NCI-H446 treated with DMSO at 0.1 percent for 48 hours (cell line): Measurements from ENCODE around the gene DSCAM.

Source experiments
- DNase-seq: peaks from one replicate; lab custom pipeline; 2025; lab: John Stamatoyannopoulos, UW

The DSCAM gene

DNA sequence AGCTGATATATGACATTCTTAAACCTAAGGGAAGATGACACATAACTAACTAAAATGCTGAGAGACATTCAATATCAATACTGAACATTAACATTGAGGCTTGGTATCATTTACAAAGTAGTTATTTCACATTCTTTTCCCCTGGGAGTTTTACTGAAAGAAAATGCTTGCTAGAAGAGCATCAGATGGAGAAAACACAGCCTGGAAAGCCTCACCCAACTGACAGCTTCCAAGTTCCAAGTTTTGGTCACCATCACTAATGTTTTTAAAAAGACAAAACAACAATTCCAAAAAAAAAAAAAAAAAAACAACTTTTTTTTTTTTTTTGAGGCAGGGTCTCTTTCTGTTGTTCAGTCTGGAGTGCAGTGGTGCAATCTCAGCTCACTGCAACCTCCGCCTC is 80.6 kb downstream of the DSCAM start:
- no peak for DNase-seq

DNA sequence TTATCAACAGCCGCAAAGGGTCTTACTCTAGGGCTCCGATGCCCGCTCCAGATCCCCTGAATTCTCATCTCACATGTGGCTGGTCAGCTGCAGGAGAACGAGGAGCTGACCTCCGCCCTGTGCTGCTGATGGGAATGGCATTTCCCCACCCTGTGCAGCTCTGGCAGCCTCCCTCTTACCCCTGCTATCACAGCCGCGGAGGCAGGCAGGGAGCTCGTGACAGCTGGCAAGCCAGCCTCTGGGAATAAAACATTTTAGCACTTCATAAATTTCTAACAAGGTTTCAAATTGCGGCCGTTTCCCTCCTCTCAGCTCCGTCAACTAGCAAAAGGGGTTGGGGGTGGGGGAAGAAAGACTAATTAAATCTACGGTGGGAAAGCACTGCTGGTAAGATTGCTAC is 81.1 kb downstream of the DSCAM start:
- peak; percentile 26 for DNase-seq

DNA sequence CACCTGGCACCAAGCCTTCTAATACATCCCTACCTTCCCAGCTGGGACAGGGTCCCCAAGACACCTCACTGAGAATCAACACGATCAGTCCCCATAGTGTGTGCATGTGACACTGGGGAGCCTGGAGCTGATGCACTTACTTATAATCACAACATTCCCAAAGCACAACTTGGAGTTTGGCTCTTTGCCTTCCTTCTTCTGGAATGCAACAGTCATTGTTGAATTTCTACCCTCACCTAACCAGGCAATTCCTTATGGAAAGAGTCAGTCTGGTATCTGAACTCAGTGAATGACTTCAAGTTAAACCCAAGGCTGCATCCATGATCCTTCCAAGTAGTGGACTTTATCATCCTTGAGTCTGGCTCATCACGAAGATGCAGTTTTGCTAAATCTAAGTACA is 86.1 kb downstream of the DSCAM start:
- no peak for DNase-seq

DNA sequence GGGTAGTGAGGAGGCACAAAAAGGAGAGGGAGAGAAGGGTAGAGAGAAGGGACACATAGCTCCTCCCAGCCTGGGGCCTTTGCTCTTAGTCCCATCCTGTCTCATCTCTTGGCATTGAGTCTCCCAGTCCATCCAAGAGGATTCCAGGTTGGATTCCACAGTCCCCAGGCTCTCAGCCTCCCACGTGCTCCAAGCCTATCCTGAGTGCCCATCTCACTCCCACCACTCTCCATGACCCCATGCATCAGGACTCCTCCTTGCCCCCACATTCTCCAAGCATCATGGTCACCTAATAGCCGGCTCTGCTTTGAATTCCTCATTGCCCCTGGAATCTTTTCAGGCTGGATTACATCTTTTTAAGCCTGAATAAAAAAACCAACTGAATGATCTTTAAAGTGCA is 87.9 kb downstream of the DSCAM start:
- no peak for DNase-seq

DNA sequence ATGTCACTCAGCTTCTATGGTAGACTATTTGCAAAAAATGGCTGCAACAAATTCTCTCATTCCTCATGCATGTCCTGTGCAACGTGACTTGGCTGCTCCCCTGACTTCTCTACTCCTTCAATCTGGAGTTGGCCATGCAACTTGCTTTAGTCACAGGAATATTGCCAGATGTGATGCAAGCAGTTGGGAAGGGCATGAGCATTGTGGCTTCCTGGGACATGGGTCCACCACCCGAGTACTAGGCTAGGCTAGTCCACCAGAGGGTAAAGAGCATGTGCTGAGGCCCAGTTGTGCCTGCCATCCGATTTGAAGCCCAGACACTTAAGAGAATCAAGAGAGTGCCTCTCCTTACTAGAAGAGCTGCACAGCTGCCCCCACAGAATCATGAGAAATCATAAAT is 89.6 kb downstream of the DSCAM start:
- no peak for DNase-seq

DNA sequence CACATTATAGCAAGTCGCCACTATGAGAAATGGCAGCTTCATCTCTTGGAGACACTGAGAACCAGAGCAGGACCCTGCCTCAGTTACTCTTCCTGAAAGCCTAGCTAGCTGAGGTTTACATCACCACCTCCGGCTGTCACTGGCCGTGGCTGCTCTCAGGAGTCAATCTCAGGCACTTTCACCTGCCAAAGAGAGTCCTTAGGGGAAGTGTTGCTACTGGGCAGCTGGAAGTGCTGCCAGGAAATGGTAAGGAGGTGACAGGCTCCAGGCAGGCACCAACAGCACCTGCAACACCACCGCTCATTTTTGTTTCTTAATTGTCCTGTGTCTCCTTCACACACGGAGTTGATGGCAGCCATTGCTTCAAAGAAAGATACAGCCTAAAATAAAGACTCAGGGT is 92.5 kb downstream of the DSCAM start:
- DNase-seq = no peak

DNA sequence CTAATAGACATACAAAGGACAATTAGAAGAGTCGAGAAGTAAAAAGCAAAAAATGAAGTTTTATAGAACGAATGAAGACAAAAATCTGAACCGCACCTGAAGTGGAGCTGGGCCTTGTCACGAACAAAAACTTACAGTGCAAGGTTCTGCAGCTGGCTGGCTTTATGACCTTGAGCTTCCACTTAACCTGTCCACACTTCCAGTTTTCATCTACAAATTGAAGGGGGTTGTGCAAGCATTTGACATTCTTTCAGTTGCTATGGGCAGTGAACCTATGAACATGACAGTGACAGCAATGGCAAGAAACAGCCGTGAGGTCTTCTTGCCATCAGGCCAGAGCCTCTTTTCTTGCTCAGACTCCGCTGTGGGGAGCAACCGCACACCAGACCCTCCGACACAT is 93.2 kb downstream of the DSCAM start:
- DNase-seq = no peak

DNA sequence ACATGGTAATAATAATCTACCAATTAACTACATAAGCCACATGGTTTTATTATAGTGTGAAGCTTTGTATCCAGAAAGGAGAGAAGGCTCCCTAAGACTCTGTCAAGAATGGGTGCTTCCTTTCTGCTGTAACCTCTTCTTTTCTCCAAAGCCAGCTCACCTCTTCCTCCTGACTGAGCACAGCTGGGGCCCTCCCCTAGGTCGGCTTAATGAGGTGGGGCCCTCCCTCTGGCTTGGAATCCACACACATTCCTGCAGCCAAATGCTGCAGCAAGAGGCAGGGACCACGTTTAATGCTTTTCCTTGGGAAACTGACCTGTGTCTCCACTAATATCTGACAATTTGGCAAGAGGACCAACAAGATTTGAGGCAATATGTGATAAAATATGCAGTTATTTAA is 94.8 kb downstream of the DSCAM start:
- DNase-seq = peak; percentile 6

DNA sequence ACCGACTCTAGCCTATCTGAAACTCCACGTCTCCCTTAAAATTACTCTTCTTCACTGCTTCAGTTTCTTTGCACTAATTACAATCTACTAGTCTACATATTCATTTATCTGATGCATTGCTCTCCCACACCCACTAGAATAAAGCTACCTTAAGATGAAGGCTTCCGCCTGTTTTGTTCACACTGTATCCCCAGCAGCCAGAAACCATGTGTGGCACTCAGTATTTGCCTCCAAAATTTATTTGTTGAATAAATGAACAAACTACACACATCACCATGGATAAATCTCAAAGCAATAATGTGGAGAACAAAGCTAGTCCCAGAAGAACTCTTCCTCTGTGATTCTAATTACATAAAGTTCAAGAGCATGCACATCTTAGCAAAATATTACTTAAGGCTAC is 95.7 kb downstream of the DSCAM start:
- no peak for DNase-seq

DNA sequence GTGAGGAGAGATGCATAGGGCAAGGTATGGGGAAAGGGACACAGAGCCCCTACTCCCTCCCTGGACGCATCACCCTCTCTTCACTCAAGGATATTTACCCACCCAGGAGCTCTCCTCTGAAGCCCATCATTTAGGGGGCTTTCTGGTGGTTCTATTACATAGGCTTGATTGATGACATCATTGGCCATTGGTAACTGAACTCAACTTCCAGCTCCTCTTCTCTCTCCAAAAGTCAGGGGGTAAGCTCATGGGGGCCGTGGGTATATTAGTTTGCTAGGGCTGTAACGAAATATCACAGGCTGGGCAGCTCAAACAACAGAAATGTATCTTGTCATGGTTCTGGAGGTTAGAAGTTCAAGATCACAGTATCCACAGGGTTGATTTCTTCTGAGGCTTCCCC is 110.8 kb downstream of the DSCAM start:
- DNase-seq = no peak

DNA sequence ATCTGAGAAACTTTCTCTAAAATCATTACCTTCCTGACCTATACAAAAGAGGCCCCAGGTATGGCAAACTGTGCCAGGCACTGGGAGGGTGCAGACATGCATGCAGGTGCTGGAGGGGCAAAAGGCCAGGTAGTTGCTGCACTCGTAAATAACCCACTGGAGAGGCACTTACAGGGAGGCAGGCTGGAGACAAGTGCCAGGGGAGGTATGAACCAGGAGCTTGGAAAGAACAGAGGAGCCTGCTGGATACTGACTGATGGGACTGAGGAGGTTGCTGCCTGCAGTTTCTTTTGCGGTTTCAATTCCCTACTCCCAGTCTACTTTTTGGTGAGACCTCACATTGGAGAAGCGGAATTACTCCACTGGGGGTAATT is 113.9 kb downstream of the DSCAM start:
- no peak for DNase-seq

DNA sequence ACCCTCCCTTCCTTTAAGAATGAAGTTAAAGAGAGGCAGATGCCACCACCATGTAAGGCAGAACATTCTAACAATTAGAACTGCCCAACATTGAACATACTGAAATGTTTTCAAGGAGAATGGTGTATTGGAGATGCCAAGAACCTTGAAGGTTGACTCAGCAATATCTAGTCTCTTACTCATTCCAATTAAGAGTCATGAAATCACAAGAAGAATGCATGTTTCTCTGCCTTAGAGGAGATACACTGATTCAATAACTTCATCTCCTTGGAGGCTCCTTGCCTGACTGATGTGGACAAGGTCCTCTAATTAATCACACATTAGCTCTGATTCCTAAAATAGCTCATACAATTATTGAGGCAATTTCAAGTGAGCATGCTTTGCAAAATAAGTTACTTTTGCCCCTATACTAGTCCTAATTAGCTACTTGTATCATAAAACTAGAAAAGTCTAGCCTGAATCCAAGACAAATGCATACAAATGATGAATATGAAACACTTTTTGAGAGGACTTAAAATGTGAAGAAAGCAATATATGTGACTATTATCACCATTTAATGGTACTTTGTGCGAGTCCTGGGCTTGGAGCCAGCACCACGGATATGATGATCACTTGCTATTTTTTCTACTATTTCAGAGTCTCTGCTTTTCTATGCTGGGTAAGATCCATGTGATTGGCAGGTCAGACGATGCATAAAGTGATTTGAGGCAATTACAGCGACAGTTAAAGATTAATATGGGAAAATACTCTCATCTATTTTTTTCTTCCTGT is 114.5 kb downstream of the DSCAM start:
- DNase-seq = peak; percentile 27

DNA sequence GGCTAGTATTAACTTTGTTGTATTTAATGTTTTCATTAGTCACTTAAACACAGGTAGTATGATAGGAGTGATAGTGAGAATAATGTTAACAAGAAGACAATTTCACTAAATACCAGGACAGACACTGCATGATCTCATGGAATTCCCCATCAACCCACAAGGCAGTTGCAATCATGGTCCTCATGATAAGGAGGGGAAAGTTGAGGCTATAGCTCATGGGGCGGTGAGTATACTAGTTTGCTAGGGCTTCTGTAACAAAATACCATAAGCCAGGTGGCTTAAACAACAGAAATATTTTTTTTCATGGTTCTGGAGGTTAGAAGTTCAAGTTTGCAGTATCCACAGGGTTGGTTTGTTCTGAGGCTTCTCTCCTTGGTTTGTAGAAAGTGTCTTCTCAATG is 115.8 kb downstream of the DSCAM start:
- no peak for DNase-seq

DNA sequence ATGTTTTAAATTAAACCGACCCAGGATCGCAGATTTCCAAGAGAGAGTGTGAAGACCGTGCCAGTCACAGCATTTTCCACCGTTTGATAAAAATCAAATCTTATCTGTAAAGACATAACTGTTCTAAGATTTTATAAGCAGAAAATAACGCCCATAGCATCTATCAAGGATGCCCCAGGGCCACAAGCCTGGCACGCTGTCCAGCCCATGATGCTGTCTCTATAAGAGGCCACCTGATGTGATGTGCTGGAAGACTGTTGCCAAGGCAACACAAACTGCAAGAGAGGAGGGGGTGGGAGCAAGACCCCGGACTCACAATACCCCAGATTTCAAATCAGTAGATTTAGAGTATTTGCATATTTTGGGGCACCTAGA is 116.5 kb downstream of the DSCAM start:
- no peak for DNase-seq

DNA sequence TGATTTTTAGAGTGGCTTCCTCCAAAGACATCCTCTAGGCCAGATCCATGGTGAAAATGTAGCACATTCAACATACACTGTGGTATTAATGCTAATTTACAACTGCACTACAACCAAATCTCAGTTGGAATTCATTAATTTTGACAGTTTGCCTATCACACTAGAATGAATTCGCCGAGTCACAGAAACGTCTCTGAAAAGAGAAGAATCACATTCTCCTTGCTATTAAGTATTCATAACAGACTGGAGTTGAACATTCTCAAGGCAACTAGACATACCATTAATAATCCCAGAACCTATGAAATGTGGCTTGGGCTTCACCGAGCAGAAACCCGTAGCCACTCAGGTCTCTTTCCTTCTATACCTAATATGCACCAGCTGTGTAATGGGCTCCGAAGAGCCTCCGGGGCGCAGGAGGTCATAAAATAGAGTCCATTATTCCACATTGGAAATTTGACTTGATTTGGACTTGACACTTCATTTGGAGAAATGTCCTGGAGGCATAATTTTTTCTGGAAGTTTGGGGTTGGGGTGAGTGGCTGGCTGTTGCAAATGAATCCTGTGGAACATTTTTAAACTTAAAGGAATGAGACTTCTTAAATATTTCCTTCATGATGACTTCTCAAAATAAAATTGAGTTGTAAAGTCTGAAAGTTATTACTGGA is 117.1 kb downstream of the DSCAM start:
- DNase-seq = no peak

DNA sequence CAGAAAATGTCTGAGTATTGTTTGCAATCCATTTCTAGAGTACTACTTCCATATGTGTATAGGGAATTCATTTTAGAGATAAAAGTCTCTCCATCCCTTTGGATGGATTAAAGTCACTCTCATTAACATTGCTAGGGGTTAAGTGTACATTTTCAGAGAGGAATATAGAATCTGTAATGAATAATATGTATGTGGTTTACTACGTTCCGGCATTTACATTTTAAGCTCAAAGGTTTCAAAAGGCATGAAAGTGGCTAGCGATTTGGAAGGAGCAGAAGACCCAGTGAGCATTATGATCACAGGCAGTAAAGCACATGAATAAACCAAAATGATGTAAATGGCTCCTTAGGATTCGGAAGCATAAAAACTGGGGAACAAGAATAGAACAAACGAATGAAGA is 123.0 kb downstream of the DSCAM start:
- no peak for DNase-seq

DNA sequence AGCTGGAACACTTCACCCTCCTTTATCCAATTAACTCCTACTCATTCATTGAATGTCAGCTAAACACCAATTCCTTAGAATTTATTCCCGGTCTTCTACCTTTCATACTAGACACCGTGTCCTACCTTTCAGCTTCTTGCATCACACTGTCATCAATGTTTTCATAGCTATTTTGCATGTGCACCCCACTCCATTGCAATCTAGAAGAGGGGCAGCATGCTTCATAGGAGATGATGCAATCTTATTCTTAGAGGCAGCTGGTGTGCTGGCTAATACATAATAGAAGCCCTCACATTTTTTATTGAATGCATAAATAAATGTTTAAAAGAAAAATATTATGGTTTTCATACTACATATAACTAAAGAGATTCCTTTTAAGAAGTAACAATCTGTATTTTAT is 123.6 kb downstream of the DSCAM start:
- DNase-seq = no peak

DNA sequence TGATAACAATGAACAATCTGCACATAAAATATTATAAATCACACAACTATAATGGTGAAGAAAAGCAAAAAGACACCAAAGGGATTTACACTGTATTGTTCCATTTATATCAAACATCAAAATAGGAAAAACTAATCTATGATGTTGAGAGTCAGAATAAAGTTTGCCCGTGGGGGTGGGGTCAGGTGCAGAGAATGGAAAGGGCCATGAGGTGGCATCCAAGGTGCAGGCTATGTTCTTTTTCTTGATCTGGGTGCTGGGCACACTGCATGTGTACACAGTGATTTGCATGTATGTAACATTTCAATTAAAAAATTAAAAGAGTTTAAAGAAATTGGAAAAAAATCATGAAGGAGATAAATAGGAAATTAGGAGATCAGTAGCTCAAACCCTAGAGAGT is 127.3 kb downstream of the DSCAM start:
- DNase-seq = no peak

DNA sequence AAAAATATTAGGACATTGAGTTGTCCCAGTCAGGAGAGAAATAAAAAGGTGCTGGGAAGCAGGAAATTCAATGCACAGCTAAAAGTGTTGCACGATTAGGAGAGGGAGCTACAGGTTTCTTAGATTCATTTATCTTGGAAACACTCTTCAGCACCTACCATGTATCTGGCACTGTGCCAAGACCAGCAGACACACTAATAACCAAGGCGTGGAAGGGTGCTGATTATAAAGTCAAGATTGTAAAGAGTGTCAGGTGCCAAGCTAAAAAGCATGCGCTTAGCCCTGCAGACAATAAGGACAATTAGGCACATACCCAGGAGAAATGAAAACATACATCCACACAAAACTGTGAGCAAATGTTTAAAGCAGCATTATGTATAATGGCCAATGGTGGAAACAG is 129.9 kb downstream of the DSCAM start:
- DNase-seq = peak; percentile 30

DNA sequence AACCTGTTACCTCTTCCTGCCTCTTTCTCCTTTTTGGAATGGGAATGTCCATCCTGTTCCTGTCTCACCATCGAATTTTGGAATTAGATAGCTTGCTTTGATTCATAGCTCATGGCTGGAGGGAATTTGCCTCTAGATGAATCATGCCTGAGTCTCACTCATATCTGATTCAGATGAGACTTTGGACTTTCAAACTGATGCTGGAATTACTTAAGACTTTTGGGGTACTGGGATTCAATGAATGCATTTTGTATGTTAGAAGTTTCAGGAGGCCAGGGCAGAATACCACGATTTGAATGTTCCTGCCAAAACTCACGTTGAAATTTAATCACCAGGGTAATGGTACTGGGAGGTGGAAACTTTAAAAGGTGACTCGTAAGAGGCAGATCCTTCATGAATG is 132.4 kb downstream of the DSCAM start:
- DNase-seq = no peak

DNA sequence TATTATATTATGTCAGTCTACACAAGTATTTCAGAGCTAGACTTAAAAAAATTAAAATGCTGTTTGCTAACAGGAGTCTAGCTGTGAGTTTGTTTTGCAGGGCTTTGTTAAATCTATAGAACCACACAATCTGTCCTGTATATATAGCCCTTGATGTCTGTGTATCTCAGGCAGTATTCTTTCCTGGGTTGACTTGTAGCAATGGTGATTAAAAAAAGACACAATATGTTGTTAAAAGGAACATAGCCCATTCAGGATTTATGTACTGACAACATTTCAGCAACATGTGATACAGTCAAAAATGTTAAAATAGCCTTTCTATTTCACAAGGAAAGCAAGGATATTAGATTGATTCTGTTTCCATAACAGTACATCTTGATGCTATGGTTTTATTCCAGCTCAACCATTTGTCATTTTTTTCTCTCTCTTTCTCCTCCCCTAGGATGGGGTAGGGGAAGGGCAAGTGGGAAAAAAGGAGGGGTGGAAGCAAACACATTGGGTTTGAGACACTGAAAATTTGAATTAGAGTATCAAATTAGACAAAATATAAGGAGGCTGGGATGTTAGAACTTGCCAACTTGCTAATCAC is 139.2 kb downstream of the DSCAM start:
- no peak for DNase-seq

DNA sequence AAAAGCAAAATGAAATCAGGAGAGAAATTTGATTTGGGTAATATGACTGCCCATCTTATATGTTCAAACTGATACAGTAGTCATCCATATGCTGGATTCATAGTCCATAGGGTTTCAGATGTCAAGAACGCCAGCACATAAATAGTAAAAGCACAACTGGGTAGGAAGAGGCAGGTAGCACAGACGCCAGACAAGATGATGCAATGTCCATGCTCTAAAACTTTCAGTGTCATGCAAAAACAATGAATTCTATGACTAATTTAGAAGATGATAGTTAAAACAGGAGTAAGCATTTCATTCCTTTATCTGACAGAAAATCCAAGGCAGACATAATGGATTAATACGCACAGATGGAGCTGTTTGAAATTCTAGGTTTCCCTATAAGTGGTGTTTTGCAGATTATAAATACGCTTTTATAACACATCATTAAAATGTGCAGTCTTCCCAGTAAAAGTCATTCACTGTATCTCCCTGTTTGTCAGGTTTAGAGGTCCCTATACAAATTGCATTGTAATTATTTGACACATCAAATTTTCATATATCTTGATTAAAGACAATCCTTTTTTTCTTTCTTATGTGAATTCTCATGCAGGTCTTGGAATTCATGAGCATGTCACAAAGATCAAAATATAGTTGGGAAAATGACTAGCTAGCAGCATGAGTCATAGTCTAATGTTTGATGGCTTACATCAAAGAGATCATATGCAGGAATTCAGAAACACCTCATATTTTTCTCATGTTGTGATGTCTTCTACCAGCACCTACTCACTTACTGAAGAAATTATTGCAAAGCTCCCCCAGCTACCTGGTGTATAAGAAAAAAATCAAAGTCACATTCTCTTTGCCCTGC is 139.9 kb downstream of the DSCAM start:
- no peak for DNase-seq

DNA sequence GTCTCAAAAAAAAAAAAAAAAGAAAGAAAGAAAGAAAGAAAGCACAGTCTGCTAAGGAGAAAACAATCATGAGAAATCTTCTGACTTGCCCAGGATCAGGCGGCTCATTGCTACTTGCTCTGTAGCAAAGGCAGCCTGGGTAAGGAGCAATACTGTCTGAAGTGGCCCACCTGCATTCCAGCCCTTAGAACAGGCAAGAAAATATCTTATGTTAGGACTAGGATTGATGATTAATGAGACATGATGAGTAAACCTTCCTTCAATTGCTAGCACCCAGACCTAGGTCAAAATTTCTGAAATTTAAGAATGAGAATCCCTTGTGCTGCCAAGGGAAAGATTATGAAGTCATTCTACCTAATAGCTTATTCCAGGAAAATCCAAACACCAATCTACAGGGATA is 140.8 kb downstream of the DSCAM start:
- no peak for DNase-seq
